Fibroblast of skin of left quadriceps (primary cell): ENCODE results near the gene ERGIC3.
"Not testable (repeated sequence)": the region's sequence is repeated elsewhere in the genome, so short reads cannot be mapped to it uniquely, and the experiment has no call there.

Experiments
- DNase-seq, 2 experiments: peaks; one replicate each; pipeline ENCODE4 v3.0.0-alpha.2; 2013; ENCODE audit warnings: low read depth in 2 of 2

Gene ERGIC3

GRCh38 chr20:35517767-35518166 lies 24.1 kb upstream of the ERGIC3 start:
- DNase-seq = not testable (repeated sequence)

- DNase-seq = no peak
These were observed 22.9 kb upstream of the ERGIC3 start for GRCh38 chr20:35518955-35519354.

DNA sequence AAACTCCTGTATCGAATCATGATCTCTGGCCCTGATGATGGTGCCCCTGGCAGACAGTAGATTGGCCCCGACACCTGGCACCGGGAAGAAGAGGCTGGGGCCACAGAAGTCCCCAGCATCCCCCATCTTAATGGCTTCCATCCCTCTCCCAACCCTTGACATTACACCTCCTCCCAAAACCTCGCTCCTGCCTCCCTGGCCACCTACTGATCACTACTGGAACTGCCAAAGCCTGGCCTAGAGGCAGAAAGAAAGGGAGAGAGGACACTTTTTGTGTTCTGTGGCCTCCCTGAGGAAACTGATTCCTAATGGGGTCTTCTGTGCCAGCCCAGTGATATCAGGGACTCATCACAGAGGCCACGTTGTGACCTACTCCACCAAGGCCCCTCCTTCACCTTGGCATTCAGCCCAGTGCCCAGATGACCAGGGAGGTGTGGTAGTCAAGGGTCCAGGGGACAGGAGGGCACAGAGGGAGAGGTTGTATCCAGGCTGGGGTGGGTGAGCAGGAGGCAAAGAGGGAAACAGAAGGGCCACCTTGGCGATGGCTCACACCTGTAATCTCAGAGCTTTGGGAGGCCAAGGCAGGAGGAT lies 18.5 kb upstream of the ERGIC3 start:
- DNase-seq = no peak

- DNase-seq = no peak
These were observed 16.2 kb upstream of the ERGIC3 start for GRCh38 chr20:35525639-35526038.

- DNase-seq = no peak
These were observed 14.6 kb upstream of the ERGIC3 start for GRCh38 chr20:35527122-35527769.

DNA sequence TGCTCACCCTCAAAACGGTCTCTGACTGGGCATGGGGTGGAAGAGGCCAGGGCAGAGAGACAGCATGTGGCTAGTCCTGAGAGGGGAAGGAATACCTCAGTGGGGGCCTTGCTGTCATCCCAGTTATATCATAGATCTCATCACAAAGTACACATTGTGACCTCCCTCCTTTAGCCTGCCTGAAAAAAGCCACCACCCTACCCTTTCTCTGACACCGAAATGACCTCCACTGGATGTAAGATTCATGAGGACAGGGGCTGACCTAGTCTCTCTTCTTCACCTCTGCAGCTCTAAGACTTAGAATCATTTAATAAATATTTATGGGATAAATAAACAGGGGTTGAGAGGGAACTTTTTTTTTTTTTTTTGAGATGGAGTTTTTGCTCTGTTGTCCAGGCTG lies 12.3 kb upstream of the ERGIC3 start, which contains the start of gene C20orf173:
TSS of gene C20orf173 (minus strand) at position 101 of the 400 bp plus-strand sequence. CDS start 279 bp downstream, outside the sequence.
- no peak for DNase-seq

- no peak for DNase-seq
These were observed 2.1 kb upstream of the ERGIC3 start for GRCh38 chr20:35539756-35540212.

- no peak for DNase-seq
These were observed 628 bp upstream of the ERGIC3 start for GRCh38 chr20:35541118-35541782.

DNA sequence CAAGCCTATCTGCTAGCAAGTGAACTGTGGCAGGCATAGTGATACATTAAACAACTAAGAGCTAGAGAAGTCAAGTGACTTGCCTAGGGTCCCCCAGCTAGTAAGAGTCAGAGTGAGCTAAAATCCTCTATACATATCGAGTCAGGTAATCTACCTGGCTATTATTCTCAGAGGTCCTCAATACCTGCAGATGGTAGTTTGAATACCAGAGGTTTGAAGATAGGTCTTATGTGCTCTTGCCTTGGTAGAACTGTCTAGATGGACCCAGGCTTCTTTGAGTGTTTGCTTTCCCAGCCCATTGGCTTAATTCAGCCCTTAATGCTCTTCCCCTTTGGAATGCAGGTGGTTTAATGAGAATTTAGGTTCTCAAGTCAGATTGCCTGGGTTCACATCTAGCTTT lies 1.1 kb downstream of the ERGIC3 start:
- no peak for DNase-seq

DNA sequence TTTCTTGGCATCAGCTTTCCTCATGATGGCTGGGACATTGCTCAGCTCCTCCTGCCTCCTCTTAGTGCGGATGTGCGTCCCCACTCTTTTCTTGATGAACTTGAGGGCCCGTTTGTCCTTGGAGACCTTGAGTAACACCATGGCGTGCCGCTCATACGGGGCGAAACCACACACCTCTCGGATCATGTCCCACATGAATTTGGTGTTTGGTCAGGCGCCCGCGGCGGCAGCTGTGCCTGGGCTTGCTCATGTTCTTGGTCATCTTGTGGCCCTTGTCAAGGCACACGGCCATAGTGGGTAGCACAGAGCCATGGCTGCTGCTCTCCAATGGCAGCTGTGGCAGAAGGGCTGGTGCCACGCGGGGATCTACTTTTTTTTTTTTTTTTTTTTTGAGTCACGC lies 2.6 kb downstream of the ERGIC3 start:
- DNase-seq = no peak

- DNase-seq = not testable (repeated sequence)
These were observed 3.1 kb downstream of the ERGIC3 start for GRCh38 chr20:35544941-35545340.

- no peak for DNase-seq
These were observed 4.2 kb downstream of the ERGIC3 start for GRCh38 chr20:35546127-35546526.

- DNase-seq = no peak
These were observed 5.5 kb downstream of the ERGIC3 start for GRCh38 chr20:35547329-35547728.

DNA sequence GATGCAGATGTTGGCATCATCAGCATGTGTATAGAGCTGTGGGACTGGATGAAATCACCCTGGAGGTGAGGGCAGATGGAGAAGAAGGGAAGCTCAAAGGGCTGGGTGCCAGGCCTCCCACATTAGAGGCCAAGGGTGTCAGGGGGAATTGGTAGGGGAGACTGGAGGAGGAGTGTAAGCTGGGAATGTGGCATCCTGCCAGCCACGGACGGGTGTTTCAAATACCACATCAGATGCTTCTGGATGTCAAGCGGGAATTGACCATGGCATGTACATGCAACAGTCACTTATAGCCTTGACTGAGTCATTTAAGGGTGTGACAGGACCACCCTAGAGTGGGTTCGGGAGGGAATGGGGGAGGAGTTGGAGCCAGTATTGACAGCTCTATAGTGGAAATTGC lies 9.6 kb downstream of the ERGIC3 start:
- DNase-seq = no peak

GRCh38 chr20:35552914-35553313 lies 11.0 kb downstream of the ERGIC3 start:
- no peak for DNase-seq

GRCh38 chr20:35555461-35555860 lies 13.6 kb downstream of the ERGIC3 start:
- not testable (repeated sequence) for DNase-seq

- no peak for DNase-seq
These were observed 14.2 kb downstream of the ERGIC3 start for GRCh38 chr20:35555951-35556645.

- no peak for DNase-seq
These were observed 15.0 kb downstream of the ERGIC3 start for GRCh38 chr20:35556871-35557270.

GRCh38 chr20:35558451-35558850 lies 16.6 kb downstream of the ERGIC3 start:
- no peak for DNase-seq

- DNase-seq = no peak
These were observed 17.3 kb downstream of the ERGIC3 start for GRCh38 chr20:35559042-35559693.

DNA sequence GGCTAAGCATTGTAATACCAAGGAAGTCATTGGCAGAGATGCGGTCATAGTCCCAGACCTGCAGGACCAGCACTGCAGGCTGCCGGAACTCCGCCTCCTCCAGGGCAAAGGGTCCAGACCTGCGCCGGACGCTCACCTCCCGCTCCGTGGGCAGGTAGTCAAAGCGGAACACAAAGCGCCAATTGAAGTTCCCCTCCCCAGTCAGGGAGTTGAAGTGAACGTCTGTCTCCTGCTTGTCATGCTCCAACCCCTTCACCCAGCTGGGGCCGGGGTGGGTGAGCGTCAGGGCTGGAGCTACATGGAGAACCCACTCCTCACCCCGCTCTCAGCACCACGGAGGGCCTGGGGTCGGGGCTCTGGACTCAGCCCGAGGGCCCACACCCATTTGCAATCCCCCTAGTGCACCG lies 18.2 kb downstream of the ERGIC3 start:
- DNase-seq = no peak

DNA sequence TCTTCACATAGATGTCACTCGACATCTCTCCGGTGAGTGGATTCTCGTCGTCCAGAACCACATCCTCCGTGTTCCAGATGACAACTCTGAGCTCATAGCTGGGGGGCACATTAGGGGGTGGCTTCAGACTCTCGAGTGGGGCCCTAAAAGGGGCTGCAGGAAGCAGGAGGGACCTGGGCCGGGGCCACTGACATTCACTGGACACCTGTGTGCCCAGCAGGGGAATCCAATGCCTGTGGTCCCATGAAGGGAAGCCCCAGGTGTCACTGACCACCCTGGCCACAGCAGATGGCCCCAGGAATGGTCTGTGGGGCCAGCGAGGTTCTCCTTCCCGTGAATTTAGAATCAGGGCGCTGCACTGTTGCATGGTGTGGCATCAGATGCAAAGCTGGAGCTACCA lies 18.7 kb downstream of the ERGIC3 start:
- DNase-seq = no peak
